Measurements from ENCODE around the gene VAMP5.
"Not testable (repeated sequence)": the region's sequence is repeated elsewhere in the genome, so short reads cannot be mapped to it uniquely, and the experiment has no call there.

VAMP5 gene

GRCh38 chr2:85585781-85586105 lies 1.5 kb downstream of the VAMP5 start:
- no peaks in the 10 kb centered on the region for H3K27me3 Mint-ChIP-seq
- peaks cover 18% of the 10 kb centered on the region for H3K36me3 Mint-ChIP-seq (ENCODE audit: low read depth)
- H3K4me1 Mint-ChIP-seq (ENCODE audit: low read depth), result peaks cover 45% of the 10 kb centered on the region

GRCh38 chr2:85588236-85588635 lies 4.0 kb downstream of the VAMP5 start:
- Mint-ChIP-seq H3K4me3 (no peak overlapping the region), H3K27me3 (no peaks in the 10 kb centered on the region), H3K9me3 (no peaks in the 10 kb centered on the region), H3K36me3 (ENCODE audit: low read depth) (no peaks in the 10 kb centered on the region), H3K27ac (peak overlapping the region; percentile 12), H3K4me1 (ENCODE audit: low read depth) (peaks cover 34% of the 10 kb centered on the region)

More at GRCh38 chr2:85585781-85586105, 1.5 kb downstream of the VAMP5 start:
- peak overlapping the region; percentile 81 for H3K27ac Mint-ChIP-seq
- peak overlapping the region; percentile 81 for H3K4me3 Mint-ChIP-seq
- H3K9me3 Mint-ChIP-seq, result no peaks in the 10 kb centered on the region

GRCh38 chr2:85588645-85589044 lies 4.4 kb downstream of the VAMP5 start:
- H3K27ac Mint-ChIP-seq, result peak overlapping the region; percentile 12

DNA sequence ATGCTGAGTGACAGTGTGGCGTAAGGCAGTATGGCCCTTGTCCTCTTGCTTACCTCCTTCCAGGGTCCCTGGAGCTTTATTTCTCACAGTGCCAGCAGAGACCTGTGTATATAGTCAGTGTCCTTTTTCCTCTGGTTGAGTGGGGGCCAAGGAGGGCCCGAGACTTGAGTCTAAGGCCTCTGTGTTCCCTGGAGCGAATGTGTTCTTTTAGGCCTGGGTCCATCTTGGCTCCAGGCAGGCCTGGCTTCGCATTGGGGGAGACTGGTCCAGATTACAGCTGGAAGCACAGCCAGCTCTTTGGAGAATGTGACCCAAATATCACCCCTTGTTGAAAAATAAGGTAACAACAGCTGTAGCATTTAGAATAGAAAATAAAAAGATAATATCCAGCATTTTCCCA lies 5.0 kb downstream of the VAMP5 start:
- Mint-ChIP-seq H3K27ac (no peak overlapping the region), H3K36me3 (ENCODE audit: low read depth) (no peaks in the 10 kb centered on the region), H3K4me3 (no peak overlapping the region), H3K4me1 (ENCODE audit: low read depth) (peaks cover 28% of the 10 kb centered on the region), H3K27me3 (no peaks in the 10 kb centered on the region), H3K9me3 (no peaks in the 10 kb centered on the region)

More at GRCh38 chr2:85588645-85589044, 4.4 kb downstream of the VAMP5 start:
- no peaks in the 10 kb centered on the region for H3K36me3 Mint-ChIP-seq (ENCODE audit: low read depth)
- H3K4me1 Mint-ChIP-seq (ENCODE audit: low read depth), result peaks cover 30% of the 10 kb centered on the region
- no peaks in the 10 kb centered on the region for H3K27me3 Mint-ChIP-seq
- no peaks in the 10 kb centered on the region for H3K9me3 Mint-ChIP-seq
- H3K4me3 Mint-ChIP-seq, result no peak overlapping the region

GRCh38 chr2:85589982-85590791 lies 6.0 kb downstream of the VAMP5 start:
- peaks cover 28% of the 10 kb centered on the region for H3K4me1 Mint-ChIP-seq (ENCODE audit: low read depth)
- H3K27me3 Mint-ChIP-seq, result no peaks in the 10 kb centered on the region
- H3K4me3 Mint-ChIP-seq, result no peak overlapping the region
- H3K36me3 Mint-ChIP-seq (ENCODE audit: low read depth), result no peaks in the 10 kb centered on the region
- no peaks in the 10 kb centered on the region for H3K9me3 Mint-ChIP-seq
- H3K27ac Mint-ChIP-seq, result peak overlapping the region; percentile 33

- no peak overlapping the region for H3K27ac Mint-ChIP-seq
- peaks cover 21% of the 10 kb centered on the region for H3K4me1 Mint-ChIP-seq (ENCODE audit: low read depth)
- H3K4me3 Mint-ChIP-seq, result no peak overlapping the region
- no peaks in the 10 kb centered on the region for H3K9me3 Mint-ChIP-seq
- no peaks in the 10 kb centered on the region for H3K36me3 Mint-ChIP-seq (ENCODE audit: low read depth)
- no peaks in the 10 kb centered on the region for H3K27me3 Mint-ChIP-seq
Observed at GRCh38 chr2:85590950-85591349, 6.7 kb downstream of the VAMP5 start.

- no peak overlapping the region for H3K27ac Mint-ChIP-seq
- H3K36me3 Mint-ChIP-seq (ENCODE audit: low read depth), result no peaks in the 10 kb centered on the region
- H3K27me3 Mint-ChIP-seq, result no peaks in the 10 kb centered on the region
- H3K4me1 Mint-ChIP-seq (ENCODE audit: low read depth), result peaks cover 23% of the 10 kb centered on the region
- H3K9me3 Mint-ChIP-seq, result no peaks in the 10 kb centered on the region
- no peak overlapping the region for H3K4me3 Mint-ChIP-seq
Observed at GRCh38 chr2:85591563-85591962, 7.3 kb downstream of the VAMP5 start.

DNA sequence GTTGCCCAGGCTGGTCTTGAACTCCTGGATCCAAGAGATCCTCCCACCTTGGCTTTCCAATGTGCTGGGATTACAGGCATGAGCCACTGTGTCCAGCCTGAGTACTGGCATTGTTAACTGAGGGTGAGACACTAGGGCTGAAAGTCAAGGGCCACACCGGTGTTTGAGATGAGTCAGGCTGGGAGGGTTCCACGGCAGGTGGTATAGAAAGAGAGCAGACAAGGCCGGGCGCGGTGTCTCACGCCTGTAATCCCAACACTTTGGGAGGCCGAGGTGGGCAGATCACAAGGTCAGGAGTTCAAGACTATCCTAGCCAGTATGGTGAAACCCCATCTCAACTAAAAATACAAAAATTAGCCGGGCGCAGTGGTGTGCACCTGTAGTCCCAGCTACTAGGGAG lies 8.1 kb downstream of the VAMP5 start:
- not testable (repeated sequence) for H3K4me3 Mint-ChIP-seq; H3K27me3 Mint-ChIP-seq; H3K27ac Mint-ChIP-seq; H3K9me3 Mint-ChIP-seq; H3K36me3 Mint-ChIP-seq (ENCODE audit: low read depth)
- H3K4me1 Mint-ChIP-seq (ENCODE audit: low read depth), result peaks cover 29% of the 10 kb centered on the region

DNA sequence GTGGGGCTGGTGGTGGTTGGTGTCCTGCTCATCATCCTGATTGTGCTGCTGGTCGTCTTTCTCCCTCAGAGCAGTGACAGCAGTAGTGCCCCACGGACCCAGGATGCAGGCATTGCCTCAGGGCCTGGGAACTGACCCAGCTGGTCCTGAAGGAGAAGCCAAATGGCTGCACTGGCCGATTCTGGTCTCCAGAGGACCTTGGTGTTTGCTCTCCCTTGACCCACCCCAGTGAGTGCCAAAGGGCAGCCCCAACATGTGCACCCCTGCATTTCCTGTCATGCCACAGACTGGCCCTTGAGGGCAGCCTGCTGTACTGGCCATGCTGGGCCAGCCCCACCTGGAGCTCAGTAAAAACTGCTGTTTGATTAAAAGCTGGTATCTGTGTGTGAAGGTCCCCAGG lies 8.8 kb downstream of the VAMP5 start:
- H3K4me1 Mint-ChIP-seq (ENCODE audit: low read depth), result peaks cover 27% of the 10 kb centered on the region
- no peaks in the 10 kb centered on the region for H3K36me3 Mint-ChIP-seq (ENCODE audit: low read depth)
- H3K27ac Mint-ChIP-seq, result no peak overlapping the region
- H3K4me3 Mint-ChIP-seq, result no peak overlapping the region
- no peaks in the 10 kb centered on the region for H3K27me3 Mint-ChIP-seq
- H3K9me3 Mint-ChIP-seq, result no peaks in the 10 kb centered on the region

DNA sequence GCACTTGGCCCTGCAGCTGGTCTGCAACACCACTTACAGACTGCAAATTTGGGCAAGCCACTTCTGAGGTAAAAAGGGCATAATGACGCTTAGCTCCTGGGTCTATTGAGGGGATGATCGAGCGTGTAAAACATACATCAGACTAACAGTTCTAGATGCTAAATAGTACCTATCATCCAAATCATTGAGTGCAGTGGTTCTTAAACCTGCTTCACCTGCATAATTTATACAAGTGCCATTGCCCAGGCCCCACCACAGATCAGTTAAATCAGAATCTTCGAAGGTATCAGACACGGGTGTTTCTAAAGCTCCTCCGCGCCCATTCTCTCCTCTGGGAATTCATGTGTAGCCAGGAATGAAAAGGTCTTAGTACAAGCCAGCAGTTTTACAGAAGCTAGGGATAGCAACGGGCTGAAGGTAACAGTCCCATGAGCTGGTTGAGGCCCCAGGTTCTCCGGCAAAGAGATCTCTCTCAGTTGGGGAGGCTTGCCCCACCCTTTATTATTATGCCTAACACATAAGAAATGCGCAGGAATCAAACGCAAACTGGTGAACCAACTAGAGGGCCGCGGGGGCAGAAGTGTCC lies 10.6 kb downstream of the VAMP5 start:
- Mint-ChIP-seq H3K4me1 (ENCODE audit: low read depth) (peaks cover 37% of the 10 kb centered on the region), H3K27me3 (no peaks in the 10 kb centered on the region), H3K36me3 (ENCODE audit: low read depth) (no peaks in the 10 kb centered on the region), H3K27ac (peak overlapping the region; percentile 92), H3K9me3 (no peaks in the 10 kb centered on the region), H3K4me3 (peak overlapping the region; percentile 90)

GRCh38 chr2:85595301-85596025 lies 11.2 kb downstream of the VAMP5 start, which contains the start of gene RNF181:
TSS of gene RNF181 (plus strand) at chr2:85595745. CDS start at chr2:85595764, 19 bp downstream.
- Mint-ChIP-seq H3K27me3 (no peaks in the 10 kb centered on the region), H3K27ac (peak within 1 kb of the TSS; percentile 92), H3K4me1 (ENCODE audit: low read depth) (peaks cover 38% of the 10 kb centered on the region), H3K4me3 (peak within 1 kb of the TSS; percentile 90), H3K36me3 (ENCODE audit: low read depth) (no peaks in the 10 kb centered on the region), H3K9me3 (no peaks in the 10 kb centered on the region)

- H3K9me3 Mint-ChIP-seq, result no peaks in the 10 kb centered on the region
- no peaks in the 10 kb centered on the region for H3K27me3 Mint-ChIP-seq
- peaks cover 38% of the 10 kb centered on the region for H3K4me1 Mint-ChIP-seq (ENCODE audit: low read depth)
- H3K36me3 Mint-ChIP-seq (ENCODE audit: low read depth), result no peaks in the 10 kb centered on the region
- H3K4me3 Mint-ChIP-seq, result peak overlapping the region; percentile 90
- peak overlapping the region; percentile 92 for H3K27ac Mint-ChIP-seq
Observed at GRCh38 chr2:85596026-85596333, 11.7 kb downstream of the VAMP5 start.

- Mint-ChIP-seq H3K4me1 (ENCODE audit: low read depth) (peaks cover 40% of the 10 kb centered on the region), H3K27me3 (no peaks in the 10 kb centered on the region), H3K4me3 (peak overlapping the region; percentile 90), H3K9me3 (no peaks in the 10 kb centered on the region), H3K36me3 (ENCODE audit: low read depth) (no peaks in the 10 kb centered on the region), H3K27ac (no peak overlapping the region)
Observed at GRCh38 chr2:85596486-85597143, 12.4 kb downstream of the VAMP5 start.

GRCh38 chr2:85597241-85597640 lies 13.0 kb downstream of the VAMP5 start:
- H3K27me3 Mint-ChIP-seq, result no peaks in the 10 kb centered on the region
- no peak overlapping the region for H3K27ac Mint-ChIP-seq
- peaks cover 45% of the 10 kb centered on the region for H3K4me1 Mint-ChIP-seq (ENCODE audit: low read depth)
- H3K4me3 Mint-ChIP-seq, result peak overlapping the region; percentile 90
- H3K36me3 Mint-ChIP-seq (ENCODE audit: low read depth), result no peaks in the 10 kb centered on the region
- no peaks in the 10 kb centered on the region for H3K9me3 Mint-ChIP-seq
